ENCODE results near the gene ASB14.

ASB14 gene

GRCh38 chr3:57244946-57245345 is 47.5 kb downstream of the ASB14 start:
- no peak for TF ChIP-seq CTCF (IDR thresholded peaks at IDR 0.05)
- Mint-ChIP-seq H3K9me3 (no peaks in the 10 kb centered on the region), H3K36me3 (ENCODE audit: low read depth) (peaks cover 80% of the 10 kb centered on the region), H3K27me3 (ENCODE audit: low read depth, poor library complexity) (no peaks in the 10 kb centered on the region), H3K4me1 (no peaks in the 10 kb centered on the region), H3K4me3 (no peak overlapping the region), H3K27ac (no peak overlapping the region)
- DNase-seq = no peak

GRCh38 chr3:57234613-57235575 is 57.6 kb downstream of the ASB14 start:
- H3K4me1 Mint-ChIP-seq = no peaks in the 10 kb centered on the region

GRCh38 chr3:57233799-57234198 is 58.7 kb downstream of the ASB14 start:
- peaks cover 32% of the 10 kb centered on the region for H3K36me3 Mint-ChIP-seq (ENCODE audit: low read depth)
- peaks cover 7% of the 10 kb centered on the region for H3K4me1 Mint-ChIP-seq
- no peak overlapping the region for H3K27ac Mint-ChIP-seq
- DNase-seq = no peak
- H3K9me3 Mint-ChIP-seq = peaks cover 6% of the 10 kb centered on the region
- no peak for TF ChIP-seq CTCF (IDR thresholded peaks at IDR 0.05)
- no peak overlapping the region for H3K4me3 Mint-ChIP-seq
- H3K27me3 Mint-ChIP-seq (ENCODE audit: low read depth, poor library complexity) = peaks cover 6% of the 10 kb centered on the region

More at GRCh38 chr3:57234613-57235575, 57.6 kb downstream of the ASB14 start:
- TF ChIP-seq CTCF (IDR thresholded peaks at IDR 0.05) = no peak
- DNase-seq = no peak
- Mint-ChIP-seq H3K9me3 (peaks cover 6% of the 10 kb centered on the region), H3K36me3 (ENCODE audit: low read depth) (peaks cover 42% of the 10 kb centered on the region), H3K27ac (no peak overlapping the region), H3K27me3 (ENCODE audit: low read depth, poor library complexity) (no peaks in the 10 kb centered on the region), H3K4me3 (no peak overlapping the region)

- no peak overlapping the region for H3K27ac Mint-ChIP-seq
- peaks cover 14% of the 10 kb centered on the region for H3K36me3 Mint-ChIP-seq (ENCODE audit: low read depth)
- peak overlapping the region; percentile 40 for H3K4me3 Mint-ChIP-seq
- H3K9me3 Mint-ChIP-seq = peaks cover 6% of the 10 kb centered on the region
- peaks cover 14% of the 10 kb centered on the region for H3K27me3 Mint-ChIP-seq (ENCODE audit: low read depth, poor library complexity)
- no peak for TF ChIP-seq CTCF (IDR thresholded peaks at IDR 0.05)
- peaks cover 26% of the 10 kb centered on the region for H3K4me1 Mint-ChIP-seq
- no peak for DNase-seq
These were observed 62.5 kb downstream of the ASB14 start for GRCh38 chr3:57230006-57230405.

- peaks cover 9% of the 10 kb centered on the region for H3K36me3 Mint-ChIP-seq (ENCODE audit: low read depth)
- peaks cover 14% of the 10 kb centered on the region for H3K27me3 Mint-ChIP-seq (ENCODE audit: low read depth, poor library complexity)
- peak; percentile 60 for DNase-seq
- H3K4me1 Mint-ChIP-seq = peaks cover 26% of the 10 kb centered on the region
- no peak overlapping the region for H3K27ac Mint-ChIP-seq
- H3K9me3 Mint-ChIP-seq = peaks cover 6% of the 10 kb centered on the region
- peak overlapping the region; percentile 89 for H3K4me3 Mint-ChIP-seq
- no peak for TF ChIP-seq CTCF (IDR thresholded peaks at IDR 0.05)
These were observed 64.3 kb downstream of the ASB14 start for GRCh38 chr3:57227930-57228751.

All from nephron progenitor cell (in vitro differentiated cells).